GM19463 (cell line): ENCODE measurements around the gene XCL1.

Experiments
- ATAC-seq: cut with Tn5 transposase; IDR thresholded peaks from one replicate; pipeline ENCODE4 v1.9.1; 2021; ENCODE audit warnings: mild to moderate bottlenecking, moderate library complexity; ENCODE audit not compliant: unreplicated experiment

XCL1 gene

DNA sequence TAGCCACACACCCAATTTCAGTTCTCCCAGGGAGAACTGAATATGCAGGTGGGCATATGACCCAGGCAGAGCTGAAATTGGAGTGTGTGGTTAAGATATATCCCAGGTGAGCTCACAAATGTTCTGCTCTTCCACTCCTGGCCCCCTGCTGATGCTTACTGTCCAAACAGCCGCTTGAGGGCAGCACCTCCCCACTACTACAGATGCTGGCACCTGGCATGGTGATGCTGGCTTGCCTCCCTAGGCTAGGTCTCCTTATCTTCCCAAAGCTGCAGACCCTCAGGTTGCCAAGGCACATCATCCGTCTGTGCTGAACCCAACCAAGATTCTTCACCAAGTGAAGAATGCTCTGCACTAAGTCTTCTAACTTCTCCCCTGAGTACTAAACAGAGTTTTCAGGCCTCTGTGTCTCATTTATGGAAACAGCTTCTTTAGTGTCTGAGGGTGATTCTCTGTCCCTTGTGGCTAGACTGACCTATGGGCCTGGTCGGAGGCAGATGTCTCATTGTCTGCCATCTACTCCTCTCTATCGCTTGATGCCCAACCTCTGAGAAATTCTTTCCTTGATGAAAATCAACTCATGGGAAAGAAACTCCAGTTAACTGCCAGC is 27.2 kb downstream of the XCL1 start:
- peak; percentile 83 for ATAC-seq

DNA sequence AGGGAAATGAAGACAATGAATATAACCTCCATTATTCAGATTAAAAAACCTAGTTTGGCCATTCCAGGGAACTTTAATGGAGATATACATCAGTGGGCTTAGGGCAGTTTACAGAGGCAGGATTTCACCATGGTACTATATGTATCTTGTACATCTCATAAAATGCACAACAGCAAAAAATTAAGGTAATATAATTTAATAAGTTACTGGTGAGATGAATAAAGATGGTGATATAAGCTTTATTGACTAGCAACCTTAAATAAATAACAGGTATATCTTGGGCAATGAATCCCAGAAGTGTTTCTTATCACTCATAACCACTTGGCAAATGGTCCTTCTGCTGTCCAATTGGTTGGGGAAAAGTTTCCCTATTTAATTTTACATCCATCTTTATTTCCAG is 29.0 kb downstream of the XCL1 start:
- ATAC-seq, result no peak

DNA sequence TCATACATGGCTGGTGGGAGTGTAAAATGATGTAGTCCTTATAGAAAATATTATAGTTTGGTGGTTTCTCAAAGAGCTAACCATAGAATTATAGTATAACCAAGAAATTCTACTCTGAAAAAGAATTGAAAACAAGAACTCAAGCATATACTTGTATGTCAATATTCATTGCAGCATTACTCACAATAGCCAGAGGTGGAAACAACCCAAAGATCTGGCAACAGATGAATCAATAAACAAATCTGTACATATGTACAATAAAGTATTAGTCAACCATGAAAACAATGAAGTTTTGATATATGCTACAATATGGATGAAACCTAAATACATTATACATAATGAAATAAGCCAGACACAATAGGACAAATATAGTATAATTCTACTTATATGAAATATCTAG is 29.7 kb downstream of the XCL1 start:
- ATAC-seq, result no peak

DNA sequence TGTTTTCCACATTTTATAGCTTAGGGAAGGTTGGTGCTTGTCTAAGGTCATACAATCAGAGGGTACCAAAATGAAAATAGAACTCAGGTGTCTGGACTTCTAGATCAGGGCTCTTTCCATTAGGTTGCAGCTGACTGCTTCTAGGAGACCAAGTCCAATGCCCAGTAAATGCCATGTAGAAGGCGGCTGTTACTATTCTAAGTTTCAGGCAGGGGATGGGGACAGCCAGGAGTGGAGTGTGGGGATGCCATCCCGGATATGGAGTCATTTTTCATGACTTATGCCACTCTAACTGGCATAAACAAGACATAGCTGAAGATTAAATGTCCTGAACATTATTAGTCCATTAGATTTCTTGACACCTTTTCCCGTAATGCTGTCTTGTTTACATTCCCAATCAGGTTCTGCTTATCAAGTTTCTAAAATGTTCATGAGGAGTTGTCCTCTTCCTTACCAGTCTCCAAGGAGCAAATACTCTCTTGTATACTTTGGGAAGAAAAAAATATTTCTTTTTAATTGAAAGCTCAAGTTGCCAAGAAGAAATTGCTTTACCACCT is 31.5 kb downstream of the XCL1 start:
- ATAC-seq, result no peak

DNA sequence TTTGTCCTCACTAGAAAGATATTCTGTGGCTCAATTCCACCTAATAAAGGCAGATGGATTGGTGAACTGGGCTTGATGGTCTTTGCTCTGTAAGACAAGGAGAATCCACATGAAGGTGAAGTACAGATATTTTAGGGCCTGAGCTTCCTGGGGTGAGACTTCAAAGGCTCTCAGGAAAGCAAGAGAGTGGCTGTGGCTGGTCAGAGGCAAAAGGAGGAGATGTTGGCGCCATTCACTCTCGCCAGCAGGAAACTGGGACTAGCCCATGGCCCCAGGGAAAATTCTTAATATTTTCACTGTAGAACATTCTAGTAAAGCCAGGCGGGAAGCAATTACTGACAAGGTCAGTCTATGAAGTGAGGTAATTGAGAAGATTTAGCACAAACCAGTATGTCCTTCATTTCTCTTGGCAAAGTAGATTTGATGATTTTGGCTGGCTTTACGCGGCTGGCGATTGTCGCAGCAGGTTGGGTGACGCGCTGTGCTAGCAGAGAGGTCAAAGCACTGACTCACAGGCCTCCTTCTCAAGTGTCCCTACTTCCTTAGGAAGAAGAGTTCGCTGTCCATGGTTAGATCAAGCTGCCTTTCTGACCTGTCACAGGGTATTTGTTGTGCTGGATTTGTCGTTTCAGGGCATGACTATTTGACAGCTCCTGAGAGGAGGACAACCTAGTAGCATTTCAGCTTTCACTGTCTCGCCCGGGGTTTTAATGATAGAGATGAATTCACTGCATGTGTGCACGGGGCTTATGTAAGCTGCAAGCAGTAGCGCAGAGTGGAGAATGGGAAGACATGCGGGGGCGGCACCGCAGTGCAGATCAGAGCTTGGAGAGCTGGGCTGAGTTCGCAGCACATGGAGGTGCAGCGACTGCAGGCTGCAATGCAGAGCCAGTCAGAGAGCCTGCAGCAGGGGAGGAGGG is 32.7 kb downstream of the XCL1 start:
- ATAC-seq, result no peak

DNA sequence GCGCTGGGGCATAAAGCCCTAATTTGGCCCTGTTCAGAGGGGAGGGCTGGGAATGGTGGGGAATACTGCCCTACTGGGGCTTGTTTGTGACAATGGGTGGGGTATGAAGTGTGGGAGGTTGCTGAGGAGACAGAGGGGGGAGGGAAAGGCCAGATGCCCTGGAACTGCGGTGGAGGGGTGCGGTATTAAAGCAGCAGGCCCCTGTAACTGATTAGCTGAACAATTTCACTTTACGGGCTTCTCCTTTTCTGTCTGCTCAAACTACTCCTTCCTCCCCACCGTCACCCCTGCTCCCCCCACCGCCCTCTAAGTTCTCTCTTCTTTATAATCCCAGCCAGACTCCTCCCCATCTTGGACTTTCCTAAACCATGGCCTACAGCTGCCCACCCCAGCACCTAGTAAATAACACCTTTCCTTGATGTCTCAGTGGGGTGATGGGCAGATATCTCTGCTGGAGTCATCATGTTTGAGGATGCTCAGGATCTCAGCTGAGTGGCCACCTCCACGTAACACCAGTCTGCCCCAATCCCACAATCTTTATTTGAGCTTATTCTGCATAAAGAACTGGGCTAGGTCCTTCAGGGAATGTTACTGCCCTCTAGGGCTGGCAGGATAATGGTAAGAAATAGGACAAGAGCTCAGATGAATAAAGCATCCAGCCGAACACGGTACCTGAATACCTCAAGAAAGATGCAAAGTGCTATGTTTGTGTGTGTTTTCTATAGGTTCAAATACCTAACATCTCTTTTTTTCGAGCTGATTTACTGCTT is 33.5 kb downstream of the XCL1 start:
- no peak for ATAC-seq

DNA sequence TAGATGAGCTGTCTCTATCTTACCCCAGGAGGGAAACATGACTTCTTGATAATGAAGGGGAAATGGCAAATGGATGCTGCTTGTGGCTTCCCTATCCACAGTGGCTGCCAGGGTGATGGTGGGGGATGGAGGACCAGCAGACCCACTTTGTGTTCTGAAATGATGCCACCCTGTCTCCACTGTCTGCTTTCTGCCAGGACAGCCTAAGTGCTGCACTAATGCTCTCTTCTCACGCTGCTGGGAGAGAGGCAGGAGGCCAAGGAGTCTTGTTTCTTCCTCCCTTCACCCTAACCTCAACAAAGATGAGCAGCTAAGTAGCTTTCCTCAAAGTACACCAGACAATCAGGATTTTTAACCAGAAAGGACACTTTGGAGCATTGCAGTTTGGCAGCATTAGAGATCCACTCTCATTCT is 36.6 kb downstream of the XCL1 start:
- ATAC-seq, result no peak

DNA sequence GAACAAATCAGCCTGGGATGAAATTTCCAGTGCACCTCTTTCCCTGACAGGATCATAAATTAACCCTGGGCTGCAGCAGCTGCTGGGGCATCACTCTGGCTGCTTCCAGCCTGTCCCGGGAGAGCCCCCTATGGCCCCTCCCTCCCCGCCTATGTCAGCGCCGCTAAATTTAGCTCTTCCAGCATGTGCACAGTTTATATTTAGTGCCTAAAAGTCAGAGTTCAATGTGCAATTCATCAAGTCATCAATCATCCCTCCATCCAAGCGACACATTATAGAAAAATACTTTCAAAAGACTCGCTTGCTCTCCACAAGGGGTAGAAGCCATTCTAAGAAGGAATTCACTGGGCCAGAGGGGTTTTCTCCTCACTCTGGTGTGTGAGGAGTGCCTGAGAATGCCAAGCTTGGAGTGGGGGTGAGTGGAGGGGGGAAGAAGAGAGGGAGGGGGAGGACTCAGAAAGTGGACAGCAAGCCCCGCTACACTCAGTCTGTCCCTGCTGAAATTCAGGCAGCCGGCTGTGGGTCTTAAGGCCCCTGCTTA is 37.4 kb downstream of the XCL1 start:
- no peak for ATAC-seq

DNA sequence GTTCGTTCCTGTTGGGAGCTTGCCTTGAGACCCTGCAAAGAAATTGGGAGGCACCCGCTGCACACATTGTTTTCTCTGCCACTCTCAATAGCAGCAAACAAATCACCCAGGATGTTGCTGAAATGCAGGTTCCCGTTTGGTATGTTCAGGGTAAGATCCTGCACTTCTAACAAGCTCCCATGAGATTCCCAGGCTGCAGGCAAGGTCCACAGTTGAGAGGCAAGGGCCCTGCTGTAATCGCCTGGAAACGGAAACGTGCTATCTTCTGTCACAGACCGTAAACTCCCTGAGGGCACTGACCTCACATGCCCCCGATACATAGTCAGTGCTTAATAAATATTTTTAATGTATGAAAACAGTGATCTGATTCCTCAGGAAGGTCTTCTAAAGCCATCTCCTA is 37.8 kb downstream of the XCL1 start:
- no peak for ATAC-seq

DNA sequence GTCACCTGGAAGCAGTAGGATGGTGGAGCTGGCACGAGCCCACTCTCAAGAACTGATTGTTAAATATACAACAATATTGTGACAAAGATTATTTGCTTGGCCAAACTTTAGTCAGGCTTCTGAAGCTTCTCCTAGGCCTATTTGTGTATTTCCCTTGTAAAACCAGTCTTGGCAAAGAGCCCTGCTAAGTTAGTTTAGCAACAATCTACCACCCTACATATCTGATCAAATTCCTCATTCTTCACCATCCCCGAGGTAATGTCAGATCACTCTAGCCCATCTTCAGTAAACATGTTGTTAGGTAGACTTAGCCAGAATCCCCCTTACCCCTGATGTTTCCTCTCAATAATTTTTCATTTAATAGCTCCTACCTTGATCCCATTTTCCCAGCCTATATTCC is 39.6 kb downstream of the XCL1 start:
- no peak for ATAC-seq

DNA sequence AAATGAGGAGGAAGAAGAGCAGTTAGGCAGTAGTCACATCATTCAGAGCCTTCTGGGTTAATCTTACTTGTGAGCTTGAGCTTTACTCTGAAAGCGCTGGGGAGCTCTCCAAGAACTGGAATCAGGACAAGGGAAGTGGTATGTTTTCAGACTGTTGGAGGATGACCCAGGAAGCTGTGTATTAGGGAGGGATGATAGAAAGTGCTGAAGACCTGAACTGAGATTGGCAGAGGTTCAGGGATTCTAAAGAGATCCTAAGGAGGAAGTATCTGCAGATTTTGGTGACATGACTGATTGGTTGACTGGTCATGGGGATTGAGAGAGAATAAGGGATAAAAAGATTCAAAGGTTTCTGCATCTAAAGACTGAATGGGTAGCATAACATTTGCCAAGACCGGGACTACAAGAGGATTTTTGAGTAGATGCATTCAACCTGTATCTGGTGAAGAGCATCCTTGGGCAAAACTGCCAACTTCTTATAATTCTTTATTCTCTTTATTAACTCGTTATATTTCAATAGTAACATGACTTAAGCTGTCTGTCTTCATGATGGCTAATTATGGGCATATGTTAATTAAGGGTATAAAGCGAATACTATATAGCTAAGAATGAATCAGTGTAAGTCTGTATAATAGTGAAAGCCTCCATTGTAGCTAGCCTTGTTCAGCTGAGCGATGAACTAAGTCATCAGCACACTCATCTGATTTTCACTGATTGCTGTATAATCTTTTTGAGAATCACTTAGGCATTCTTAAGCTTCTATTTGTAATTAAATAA is 41.8 kb downstream of the XCL1 start:
- no peak for ATAC-seq

DNA sequence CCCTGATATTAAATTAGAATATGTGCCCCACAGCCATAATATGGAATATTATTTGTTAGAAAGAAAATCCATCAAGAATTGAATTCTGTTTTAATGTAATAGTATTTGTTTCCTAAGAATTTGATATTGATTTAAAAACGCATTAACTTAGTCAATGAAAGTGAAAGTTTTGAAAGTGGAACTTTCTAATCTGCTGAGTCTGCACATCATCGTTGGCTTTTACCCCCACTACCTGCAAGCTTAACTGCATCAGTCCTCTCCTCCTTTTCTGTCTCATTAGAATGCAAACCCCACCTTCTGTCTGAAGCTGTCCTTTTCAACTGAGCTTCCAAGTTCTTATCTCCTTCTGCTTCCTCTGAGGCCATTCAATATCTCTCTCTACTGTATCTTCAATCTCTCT is 42.5 kb downstream of the XCL1 start:
- no peak for ATAC-seq

DNA sequence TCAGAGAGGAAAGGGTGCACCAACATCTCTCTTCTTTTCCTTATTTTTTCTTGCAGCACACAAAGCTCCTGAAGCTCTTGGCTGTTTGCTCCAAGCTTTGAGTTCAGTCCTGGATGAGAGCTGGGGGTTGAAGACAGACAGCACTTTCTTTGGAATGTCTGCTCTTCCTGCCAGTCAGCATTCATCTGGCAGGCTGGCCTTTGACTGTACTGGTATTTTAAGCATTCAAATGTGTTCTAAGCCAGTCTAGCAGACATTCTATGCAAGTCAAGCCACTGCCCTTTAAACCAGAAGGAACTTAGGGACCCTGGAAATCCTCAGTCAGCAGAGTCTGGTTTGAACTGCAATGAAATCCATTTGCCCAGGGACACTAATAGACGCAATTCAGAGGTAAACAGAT is 45.0 kb downstream of the XCL1 start:
- ATAC-seq, result no peak

DNA sequence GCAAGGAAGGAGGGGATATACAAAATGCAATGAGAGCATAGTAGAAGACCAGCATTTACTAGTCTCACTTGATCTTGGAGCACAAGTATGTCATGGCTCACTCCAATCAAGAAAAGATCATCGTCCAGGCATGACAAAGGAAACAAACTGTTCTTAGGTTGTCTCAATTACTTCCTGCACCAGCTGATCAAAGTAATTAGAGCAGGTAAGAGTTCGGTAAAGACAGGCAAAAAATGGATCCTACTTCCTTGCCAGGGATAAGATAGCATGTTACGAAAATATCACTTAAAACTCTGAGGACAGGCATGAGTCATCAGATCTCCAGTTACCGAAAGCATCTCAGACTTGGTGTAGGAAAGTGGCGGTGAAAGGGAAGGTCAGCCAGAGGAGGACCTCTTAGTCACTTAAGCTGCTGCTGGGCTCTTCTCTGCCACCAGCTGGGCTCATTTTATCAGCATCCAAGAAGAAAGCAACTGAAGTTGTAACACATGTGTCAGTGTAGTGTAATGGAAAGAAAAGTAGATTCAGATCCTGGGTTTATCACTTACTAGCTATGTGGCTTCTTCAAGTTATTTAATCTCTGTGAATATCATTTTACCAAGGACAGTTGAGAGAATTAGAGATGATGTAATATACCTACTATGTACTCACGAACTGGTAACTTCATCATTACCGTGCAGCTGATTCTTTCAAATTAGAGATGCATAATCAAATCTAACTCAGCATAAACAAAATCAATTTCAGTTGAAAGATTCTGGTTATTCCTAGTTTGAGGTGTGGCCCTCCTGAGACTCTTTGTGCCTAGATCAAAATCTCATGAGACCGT is 46.8 kb downstream of the XCL1 start:
- no peak for ATAC-seq

DNA sequence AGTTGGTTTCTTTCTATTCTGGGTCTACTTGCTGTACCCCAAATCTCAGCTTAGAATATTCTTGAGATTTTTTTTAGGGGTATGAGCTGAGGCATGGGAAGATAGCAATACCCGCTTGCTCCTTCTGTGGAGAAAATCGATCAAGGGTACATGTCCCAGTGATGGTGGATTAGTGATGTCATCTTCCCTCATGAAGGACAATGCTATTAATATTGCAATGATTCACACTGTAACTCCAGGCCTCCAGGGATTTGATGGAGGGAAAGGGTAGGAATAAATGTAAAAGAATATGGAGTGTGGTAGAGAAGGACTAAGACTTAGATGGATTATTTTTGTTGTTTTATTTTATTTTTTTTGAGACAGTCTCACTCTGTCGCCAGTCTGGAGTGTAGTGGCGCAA is 47.4 kb downstream of the XCL1 start:
- ATAC-seq, result no peak

DNA sequence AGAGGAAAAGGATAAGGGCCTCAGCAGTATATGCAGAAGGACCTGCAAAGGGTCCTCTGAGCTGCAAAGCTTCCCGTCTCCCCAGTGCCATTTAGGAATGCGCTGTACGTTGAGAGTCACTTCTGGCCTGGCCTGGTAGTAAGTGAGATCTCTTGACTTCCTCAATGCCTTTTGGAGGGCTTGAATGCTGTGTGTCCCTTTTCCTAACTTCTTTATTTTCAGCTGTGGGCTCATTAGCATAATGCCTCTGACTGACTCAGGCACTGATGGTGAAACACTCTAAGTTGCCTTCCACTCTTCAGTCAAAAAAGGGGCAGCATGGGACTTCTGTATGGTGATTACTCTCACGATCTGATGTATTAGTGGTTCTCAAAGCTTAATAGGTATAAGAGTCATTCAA is 49.9 kb downstream of the XCL1 start:
- ATAC-seq, result no peak

DNA sequence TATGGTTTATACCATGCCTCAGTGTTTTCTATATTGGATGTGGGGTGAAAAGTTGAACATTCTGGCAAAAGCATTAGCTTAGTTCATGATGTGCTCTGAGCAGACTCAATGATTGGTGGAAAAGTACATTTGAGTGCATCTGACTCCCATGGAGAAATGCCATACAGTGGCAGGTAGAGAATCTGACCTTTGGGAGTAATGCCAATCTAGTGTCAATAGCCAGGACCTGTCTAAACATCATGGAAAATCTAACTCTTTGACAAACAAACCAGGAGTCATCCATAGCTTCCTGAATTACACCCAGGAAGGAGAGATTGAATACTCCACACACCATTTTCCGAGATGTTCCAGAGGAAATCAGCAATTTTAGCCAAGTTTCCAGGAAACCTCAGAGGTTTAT is 51.0 kb downstream of the XCL1 start:
- no peak for ATAC-seq

DNA sequence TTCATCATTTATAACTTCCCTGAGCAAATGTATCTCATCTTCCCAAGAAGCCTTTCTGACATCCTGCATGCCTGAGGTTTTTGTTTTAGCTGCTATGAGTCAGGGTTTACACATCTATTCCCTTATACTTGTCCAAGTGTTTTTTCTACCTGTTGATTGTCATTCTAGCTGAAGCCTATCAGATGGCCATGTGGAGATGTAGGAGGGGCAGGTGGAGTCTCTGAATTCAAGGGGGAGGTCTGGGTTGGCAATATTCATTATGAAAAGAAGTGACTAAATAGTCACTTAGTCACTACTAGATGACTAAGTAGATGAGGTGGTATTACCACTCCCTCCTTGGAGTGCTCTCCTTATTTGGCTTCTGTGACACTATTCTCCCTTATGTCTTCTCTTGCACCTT is 52.4 kb downstream of the XCL1 start:
- no peak for ATAC-seq

DNA sequence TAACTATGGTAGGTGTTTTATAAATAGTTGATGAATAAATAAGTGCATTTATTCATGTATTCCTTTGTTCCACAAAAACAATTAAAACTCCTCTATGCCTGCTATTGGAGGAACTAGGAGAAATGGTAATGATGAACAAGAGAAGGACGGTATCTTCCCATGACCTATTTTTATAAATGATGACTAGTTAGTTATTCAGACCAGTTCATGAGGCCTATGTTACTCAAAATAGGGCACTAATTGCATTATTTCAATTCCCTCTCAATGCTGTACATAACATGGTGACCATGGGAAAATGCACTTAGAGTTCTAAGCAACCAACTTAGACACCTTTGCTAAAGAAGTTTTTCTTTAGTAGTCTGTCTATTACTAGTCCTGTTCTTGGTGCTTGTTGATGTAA is 53.1 kb downstream of the XCL1 start:
- no peak for ATAC-seq
